Smooth muscle cell (in vitro differentiated cells): Measurements from ENCODE around the gene ZNF595. TPM values are rescaled to one million over a fixed set of nuclear protein-coding genes. Genes with fewer than 3 reads are reported as not detected.
"Not testable (repeated sequence)": the region's sequence is repeated elsewhere in the genome, so short reads cannot be mapped to it uniquely, and the experiment has no call there.

Experiments used
- DNase-seq: peaks from one replicate; lab custom pipeline; 2025; ENCODE audit not compliant: unreplicated experiment; lab: John Stamatoyannopoulos, UW
- H2AFZ ChIP-seq: fragments of 200-600 bp; sonication (generic); 2 replicates; pipeline ENCODE4 v1.6.0; 2016; ENCODE audit warnings: antibody characterized with exemption, low read depth, mild to moderate bottlenecking
- H3F3A ChIP-seq: fragments of 200-600 bp; sonication (generic); 2 replicates; pipeline ENCODE4 v1.6.0; 2017; ENCODE audit warnings: antibody characterized with exemption, low read depth
- H3K27ac ChIP-seq: fragments of 200-600 bp; sonication (generic); 2 replicates; pipeline ENCODE4 v1.5.1; 2016; ENCODE audit warnings: low read depth, mild to moderate bottlenecking
- H3K27me3 ChIP-seq: fragments of 200-600 bp; sonication (generic); 2 replicates; pipeline ENCODE4 v1.6.1; 2016; ENCODE audit warnings: low read depth, mild to moderate bottlenecking
- H3K36me3 ChIP-seq: fragments of 200-600 bp; sonication (generic); 2 replicates; pipeline ENCODE4 v1.5.1; 2016; ENCODE audit warnings: low read depth
- H3K4me1 ChIP-seq: fragments of 200-600 bp; sonication (generic); 2 replicates; pipeline ENCODE4 v1.5.1; 2016; ENCODE audit warnings: low read depth
- H3K4me2 ChIP-seq: fragments of 200-600 bp; sonication (generic); 2 replicates; pipeline ENCODE4 v1.6.0; 2016; ENCODE audit warnings: mild to moderate bottlenecking
- H3K4me3 ChIP-seq: fragments of 200-600 bp; sonication (generic); 2 replicates; pipeline ENCODE4 v1.5.1; 2016; ENCODE audit warnings: mild to moderate bottlenecking
- H3K79me2 ChIP-seq: fragments of 200-600 bp; sonication (generic); 2 replicates; pipeline ENCODE4 v1.6.0; 2016; ENCODE audit warnings: low read depth, mild to moderate bottlenecking
- H3K9ac ChIP-seq: fragments of 200-600 bp; sonication (generic); 2 replicates; pipeline ENCODE4 v1.6.0; 2016; ENCODE audit warnings: low read depth
- H3K9me3 ChIP-seq: fragments of 200-600 bp; sonication (generic); replicated peaks from 2 replicates; pipeline ENCODE4 v1.5.1; 2016; ENCODE audit warnings: low read depth
- H4K20me1 ChIP-seq: fragments of 200-600 bp; sonication (generic); 2 replicates; pipeline ENCODE4 v1.6.0; 2016; ENCODE audit warnings: low read depth
- WGBS: methylation state at CpG from one replicate; pipeline ENCODE4 v1.1.7; 2016; ENCODE audit warnings: low lambda C conversion rate; 5-methylcytosine and 5-hydroxymethylcytosine counted together
- polyA plus RNA-seq: library from polyadenylated mRNA; unstranded; fragments of >200 nt; fragmentation: Nextera tagmentation; extraction: Ambion mirVana; gene quantifications from 2 replicates; pipeline ENCODE4 v1.2.1, GENCODE V29; 2016
- total RNA-seq: library from RNA; depleted of rRNA; stranded (reverse); fragments of >200 nt; gene quantifications from 2 replicates; pipeline ENCODE4 v1.2.3, GENCODE V29; 2014

ZNF595 gene
- total and polyA plus RNA-seq, 2 experiments from 2014 or later: 2.7 to 9.2 TPM

DNA sequence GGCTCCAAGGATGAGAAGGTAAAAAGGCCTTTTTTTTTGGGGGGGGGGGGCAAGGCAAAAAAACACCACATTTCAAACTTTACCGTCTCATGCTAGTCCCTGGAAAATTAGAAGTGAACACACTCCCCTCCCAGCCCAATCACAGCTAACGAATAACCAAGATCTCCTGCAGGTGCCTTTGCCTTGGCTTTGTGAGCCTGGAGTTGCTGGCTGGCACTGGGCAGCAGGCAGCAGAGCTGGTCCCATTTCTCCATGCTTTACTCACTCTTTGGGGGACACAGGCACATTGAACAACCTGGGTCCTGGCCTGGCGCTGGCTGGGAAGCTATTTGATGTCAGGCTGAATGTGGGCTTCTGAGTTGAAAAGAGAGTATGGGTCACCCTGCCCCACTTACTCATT lies 25.6 kb upstream of the ZNF595 start:
- H3K4me2 ChIP-seq, H3K4me1 ChIP-seq, H2AFZ ChIP-seq, H3K4me3 ChIP-seq, H3F3A ChIP-seq, H3K27ac ChIP-seq, H3K9ac ChIP-seq, DNase-seq, H4K20me1 ChIP-seq, H3K9me3 ChIP-seq, H3K36me3 ChIP-seq, H3K27me3 ChIP-seq, H3K79me2 ChIP-seq: not testable (repeated sequence)
- 65% methylated on average over 3 of the region's 3 CpGs for WGBS

DNA sequence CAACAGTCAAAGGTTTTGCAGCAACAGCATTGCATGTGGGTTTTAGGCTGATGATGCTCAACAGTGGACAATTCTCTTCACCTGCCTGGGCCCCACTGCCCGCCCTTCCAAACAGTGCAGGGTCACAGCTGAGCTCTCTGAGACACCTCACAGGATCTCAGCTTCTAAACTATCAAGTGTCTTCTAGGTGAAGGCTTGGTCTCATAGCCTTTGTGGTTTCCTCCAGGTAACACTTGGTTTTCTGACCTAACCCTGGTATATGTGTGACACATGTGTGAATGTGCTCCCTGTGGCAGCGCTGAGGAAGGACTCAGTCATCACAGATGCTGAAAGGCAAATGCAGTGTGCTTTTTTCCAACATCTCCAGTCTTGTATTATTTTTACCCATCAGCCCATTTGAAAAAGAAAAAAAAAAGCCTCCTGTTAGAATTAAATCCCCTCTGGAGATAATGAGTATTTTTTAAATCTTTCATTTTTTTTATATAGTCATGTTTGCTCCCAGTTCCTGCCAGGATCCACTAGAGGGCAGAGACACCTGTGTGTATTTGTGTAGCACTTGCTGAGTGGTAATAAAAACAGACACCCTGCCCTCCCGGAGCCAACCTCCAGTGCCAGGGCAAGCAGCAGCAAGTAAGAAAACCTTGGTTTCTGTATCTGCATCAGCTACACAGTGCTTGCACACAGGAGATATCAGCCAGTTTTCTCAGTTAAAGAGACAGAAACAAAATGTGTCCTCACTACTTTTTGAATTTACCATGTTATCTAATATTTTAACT lies 24.2 kb upstream of the ZNF595 start:
- H2AFZ ChIP-seq, H3K4me3 ChIP-seq, H3K36me3 ChIP-seq, H3K9ac ChIP-seq, H3K79me2 ChIP-seq, H3K4me1 ChIP-seq, H3F3A ChIP-seq, H3K27me3 ChIP-seq, H3K4me2 ChIP-seq, H3K27ac ChIP-seq, DNase-seq, H3K9me3 ChIP-seq, H4K20me1 ChIP-seq: not testable (repeated sequence)
- WGBS: 76% methylated on average over 1 of the region's 3 CpGs

DNA sequence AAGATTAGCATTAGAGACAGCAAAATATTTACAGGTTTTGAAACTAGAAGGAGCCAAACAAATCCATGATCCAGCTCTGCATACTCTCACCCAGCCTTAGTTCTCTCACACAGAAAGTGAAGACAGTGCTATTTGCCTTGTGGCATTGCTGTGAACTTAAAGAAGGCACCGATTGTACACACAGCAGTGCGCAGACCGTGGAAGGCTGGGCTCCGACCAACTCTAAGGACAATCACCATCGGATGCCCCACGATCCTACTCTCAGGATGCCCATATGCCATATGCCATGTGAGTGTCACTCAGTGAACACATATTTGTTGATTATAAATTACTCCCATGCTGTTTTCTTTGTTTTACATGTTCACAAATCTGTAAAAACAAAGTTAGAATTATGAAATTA lies 19.8 kb upstream of the ZNF595 start:
- not testable (repeated sequence) for H3K36me3 ChIP-seq, H3K4me1 ChIP-seq, H3K4me3 ChIP-seq, H3K4me2 ChIP-seq, H4K20me1 ChIP-seq, H3K9me3 ChIP-seq, H3K27me3 ChIP-seq, H3F3A ChIP-seq, H2AFZ ChIP-seq, DNase-seq, H3K27ac ChIP-seq, H3K79me2 ChIP-seq, H3K9ac ChIP-seq
- WGBS: no CpG with 5 or more reads among the region's 6 CpGs

DNA sequence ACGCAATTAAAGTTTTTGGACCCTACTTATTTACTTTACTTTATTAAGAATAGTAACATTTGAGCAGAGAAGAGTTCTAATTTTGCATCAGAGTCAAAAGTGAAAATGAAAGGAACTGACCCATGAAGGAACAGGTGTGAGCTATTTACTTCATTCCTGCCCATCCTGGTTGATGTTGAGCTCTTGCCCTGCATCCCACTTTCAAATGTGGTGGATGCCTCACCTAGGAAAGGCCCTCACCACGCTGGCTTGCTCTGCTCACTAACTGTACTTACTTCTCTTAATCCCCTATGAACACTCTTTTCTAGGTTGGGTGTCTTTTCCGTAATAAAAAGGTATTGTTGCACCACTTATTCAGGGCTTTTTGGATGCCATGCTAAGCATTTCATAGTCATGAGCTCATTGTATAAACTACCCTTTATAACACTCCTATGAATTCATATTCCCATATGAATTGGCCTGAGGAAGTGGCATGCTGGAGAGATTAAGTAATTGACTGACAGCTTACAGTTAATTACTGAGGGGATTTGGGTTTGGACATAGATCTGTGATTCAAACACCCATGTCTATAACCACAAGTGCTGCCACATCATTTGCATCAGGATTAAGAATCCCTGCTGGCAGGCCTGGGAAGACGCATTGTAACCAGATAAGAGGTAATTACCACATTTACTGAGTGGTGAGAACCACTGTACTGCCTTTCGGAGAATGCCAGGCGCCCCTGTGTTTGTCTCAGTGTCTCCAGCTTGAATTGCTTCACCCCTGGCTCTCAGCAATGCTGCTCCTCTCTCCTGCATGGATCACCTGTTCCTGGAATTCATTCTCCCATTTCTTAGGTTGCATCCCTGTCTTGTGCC lies 16.3 kb upstream of the ZNF595 start:
- not testable (repeated sequence) for H3K27ac ChIP-seq, H2AFZ ChIP-seq, H4K20me1 ChIP-seq, H3K36me3 ChIP-seq, H3K9me3 ChIP-seq, H3K4me1 ChIP-seq, H3K4me2 ChIP-seq, H3K4me3 ChIP-seq, H3K27me3 ChIP-seq, H3K9ac ChIP-seq, H3K79me2 ChIP-seq, H3F3A ChIP-seq, DNase-seq
- WGBS: 57% methylated on average over 6 of the region's 6 CpGs

DNA sequence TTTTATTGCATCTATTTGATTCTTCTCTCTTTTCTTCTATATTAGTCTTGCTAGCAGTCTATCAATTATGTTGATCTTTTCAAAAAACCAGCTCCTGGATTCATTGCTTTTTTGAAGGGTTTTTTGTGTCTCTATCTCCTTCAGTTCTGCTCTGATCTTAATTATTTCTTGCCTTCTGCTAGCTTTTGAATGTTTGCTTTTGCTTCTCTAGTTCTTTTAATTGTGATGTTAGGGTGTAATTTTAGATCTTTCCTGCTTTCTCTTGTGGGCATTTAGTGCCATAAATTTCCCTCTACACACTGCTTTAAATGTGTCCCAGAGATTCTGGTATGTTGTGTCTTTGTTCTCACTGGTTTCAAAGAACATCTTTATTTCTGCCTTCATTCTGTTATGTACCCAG lies 14.9 kb upstream of the ZNF595 start:
- H2AFZ ChIP-seq, DNase-seq, H3K9ac ChIP-seq, H3K27ac ChIP-seq, H3K4me2 ChIP-seq, H3K9me3 ChIP-seq, H3K79me2 ChIP-seq, H3K27me3 ChIP-seq, H3K4me1 ChIP-seq, H3K36me3 ChIP-seq, H4K20me1 ChIP-seq, H3F3A ChIP-seq, H3K4me3 ChIP-seq: not testable (repeated sequence)

DNA sequence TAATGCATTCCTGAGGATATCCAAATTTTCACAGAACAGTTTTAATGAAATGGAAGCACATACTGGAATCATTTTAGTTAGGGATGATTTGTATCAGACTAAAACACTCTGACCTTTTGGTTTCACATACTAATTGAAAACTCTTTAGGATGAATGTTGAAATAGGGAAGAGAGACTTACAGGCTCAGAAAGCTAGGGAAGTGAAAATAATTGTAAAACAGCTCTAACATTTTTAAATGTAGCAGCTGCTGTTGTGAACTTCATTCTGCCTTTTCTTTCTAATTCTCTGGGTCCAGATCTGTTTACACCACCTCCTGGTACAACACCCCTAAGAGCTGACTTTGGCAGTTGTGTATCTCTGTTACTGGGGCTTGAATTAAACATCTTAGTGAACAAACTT lies 9.7 kb upstream of the ZNF595 start:
- not testable (repeated sequence) for H2AFZ ChIP-seq, DNase-seq

DNA sequence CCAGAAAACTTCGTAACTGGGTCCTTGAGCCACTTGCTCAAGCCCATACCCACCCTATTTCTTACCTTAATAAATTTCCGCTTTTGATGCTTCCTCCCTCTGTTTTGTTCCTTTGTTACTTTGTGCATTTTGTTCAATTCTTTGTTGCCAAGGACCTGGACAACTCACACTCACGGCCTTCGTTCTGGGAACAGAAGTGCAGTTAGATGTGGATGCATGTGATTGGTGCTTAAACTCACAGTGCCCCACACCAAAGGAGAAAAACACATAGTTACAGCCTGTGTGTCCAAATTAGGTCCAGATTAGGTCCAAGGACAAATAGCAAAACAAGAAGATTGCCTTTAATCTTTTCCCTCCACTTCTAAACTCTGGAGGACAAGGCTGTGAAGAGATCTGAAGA lies 1.9 kb upstream of the ZNF595 start:
- not testable (repeated sequence) for H3K27me3 ChIP-seq, H3K9me3 ChIP-seq, H3K79me2 ChIP-seq, DNase-seq, H2AFZ ChIP-seq, H3K4me3 ChIP-seq, H3K4me2 ChIP-seq, H3K27ac ChIP-seq, H3K4me1 ChIP-seq, H3K9ac ChIP-seq, H4K20me1 ChIP-seq, H3F3A ChIP-seq, H3K36me3 ChIP-seq
- 71% methylated on average over 4 of the region's 4 CpGs for WGBS

More for the DNA sequence above, 9.7 kb upstream of the ZNF595 start:
- H3K27ac ChIP-seq, H3K27me3 ChIP-seq, H3K9me3 ChIP-seq, H3K4me3 ChIP-seq, H3K79me2 ChIP-seq, H3K9ac ChIP-seq, H4K20me1 ChIP-seq, H3F3A ChIP-seq, H3K4me1 ChIP-seq, H3K4me2 ChIP-seq, H3K36me3 ChIP-seq: not testable (repeated sequence)

DNA sequence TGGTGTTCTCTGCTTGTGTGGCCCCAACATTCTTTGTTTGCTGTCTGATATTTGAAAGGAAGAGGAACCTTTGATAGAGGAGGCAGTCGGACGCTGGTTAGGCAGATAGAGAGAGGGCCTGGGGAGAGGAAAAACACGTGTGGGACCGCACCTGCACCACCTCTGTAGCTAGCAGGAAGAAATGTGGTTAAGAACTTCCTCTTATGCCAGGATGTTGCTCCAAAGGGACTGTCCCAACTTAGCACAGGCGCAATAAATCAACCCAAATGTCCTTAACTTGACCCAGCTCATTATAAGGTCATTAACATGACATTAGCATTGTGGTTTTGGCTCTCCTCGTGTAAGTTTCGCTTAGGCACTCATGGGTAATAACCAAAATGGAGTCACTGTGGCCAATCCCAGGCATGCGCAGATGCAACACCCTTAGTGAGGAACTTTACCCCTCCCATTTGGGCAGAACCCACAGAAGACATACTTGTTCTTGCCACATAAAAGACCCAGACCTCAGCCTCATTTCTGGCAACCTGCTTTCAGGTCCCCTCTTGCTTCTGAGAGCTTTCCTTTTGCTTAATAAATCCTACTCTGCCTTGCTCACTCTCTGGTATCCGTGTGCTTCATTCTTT lies 1.4 kb upstream of the ZNF595 start:
- not testable (repeated sequence) for H3K4me1 ChIP-seq, H3K79me2 ChIP-seq, H3K4me3 ChIP-seq, H3K36me3 ChIP-seq, H3F3A ChIP-seq, H3K27ac ChIP-seq, H4K20me1 ChIP-seq, DNase-seq, H3K4me2 ChIP-seq, H3K27me3 ChIP-seq, H2AFZ ChIP-seq, H3K9ac ChIP-seq, H3K9me3 ChIP-seq
- WGBS: 85% methylated on average over 5 of the region's 9 CpGs
